GM18858 (cell line): ENCODE results near the gene WNT9B.
"Not testable (repeated sequence)": the region's sequence is repeated elsewhere in the genome, so short reads cannot be mapped to it uniquely, and the experiment has no call there.

ENCODE experiments used
- ATAC-seq: cut with Tn5 transposase; IDR thresholded peaks from one replicate; pipeline ENCODE4 v1.9.1; 2021; ENCODE audit not compliant: unreplicated experiment

Gene WNT9B

DNA sequence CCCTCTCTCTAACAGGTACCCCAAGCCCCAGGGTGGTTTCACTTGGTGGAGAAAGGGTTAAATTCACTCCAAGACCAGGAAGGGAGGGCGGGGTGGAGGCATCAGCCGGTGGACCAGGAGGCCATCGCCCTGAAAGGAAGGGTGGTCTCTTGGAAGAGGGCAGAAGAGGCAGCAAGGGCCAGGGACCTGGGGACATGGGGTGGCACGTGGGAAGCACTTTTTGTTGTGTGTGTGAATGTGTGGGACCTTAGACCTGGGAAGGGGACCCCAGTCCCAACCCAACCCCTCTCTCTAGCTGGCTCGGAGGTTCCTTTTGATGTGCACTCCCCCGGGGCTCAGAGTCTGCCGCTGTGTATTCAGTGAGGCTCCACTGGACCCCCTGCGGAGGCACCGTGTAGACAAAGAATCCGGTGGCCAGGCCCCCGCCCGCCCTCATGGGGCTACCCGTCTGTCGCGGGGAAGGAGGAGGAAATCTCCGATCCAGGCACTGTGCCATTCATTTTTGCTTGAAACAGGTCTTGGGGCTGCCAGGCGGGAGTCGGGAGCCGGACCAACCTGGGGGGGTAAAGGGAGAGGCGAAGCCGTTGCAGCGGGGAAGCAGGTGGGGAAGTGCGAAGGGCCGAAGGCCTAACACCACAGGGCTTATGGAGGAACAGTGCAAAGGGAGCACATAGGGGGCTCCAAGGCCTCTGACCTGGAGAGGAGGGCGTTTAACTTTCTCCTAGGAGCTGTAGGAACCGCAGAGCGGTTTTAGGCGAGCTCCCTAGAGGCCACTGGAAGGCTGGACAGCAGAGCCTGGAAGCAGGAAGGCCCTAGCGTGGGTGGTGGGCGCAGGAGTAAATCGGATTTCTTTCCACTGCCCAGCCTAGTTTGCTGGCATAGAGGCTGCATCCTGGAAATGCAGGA is 29.6 kb upstream of the WNT9B start:
- no peak for ATAC-seq

DNA sequence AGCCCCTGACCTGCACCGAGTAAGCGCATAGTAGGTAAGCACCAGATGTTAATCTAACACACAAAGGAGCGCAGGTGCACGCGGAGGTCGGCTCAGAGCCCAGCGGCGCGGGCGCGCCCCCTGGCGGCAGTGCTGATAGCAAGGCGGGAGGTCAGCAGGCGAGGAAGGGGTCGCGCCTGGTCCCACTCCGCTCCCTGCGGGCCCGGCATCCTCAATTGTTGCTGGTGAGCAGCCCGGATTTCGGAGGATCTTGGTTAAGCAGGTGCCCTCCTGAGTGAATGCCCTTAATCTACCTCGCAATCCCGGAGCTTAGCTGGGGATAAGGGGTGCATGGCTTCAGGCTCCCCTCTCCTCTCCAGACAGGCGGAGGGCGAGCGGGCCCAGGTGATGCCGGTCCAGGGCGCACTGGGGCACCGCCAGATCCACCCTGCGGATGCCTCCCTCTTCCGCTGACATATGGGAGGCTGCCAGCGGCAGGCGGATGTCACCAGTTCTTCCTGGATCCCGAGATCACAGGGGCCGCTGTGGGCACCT is 28.9 kb upstream of the WNT9B start:
- ATAC-seq, result no peak

DNA sequence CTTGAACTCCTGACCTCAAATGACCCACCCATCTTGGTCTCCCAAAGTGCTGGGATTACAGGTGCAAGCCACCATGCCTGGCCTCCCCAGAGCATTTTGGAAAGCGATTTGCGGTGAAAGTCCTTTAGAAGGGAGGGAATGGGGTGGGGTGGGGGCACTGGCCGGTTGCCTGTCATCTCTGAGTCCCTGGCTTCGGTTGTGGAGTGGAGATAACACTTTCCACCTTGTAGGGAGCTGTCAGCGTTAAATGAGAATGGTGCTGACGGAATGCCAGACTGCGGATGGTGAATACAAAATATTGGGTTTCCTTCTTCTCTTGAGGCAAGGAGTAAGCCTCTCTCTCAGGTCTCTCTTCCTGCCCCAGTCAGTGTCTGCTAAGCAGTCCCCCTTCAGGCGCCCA is 27.7 kb upstream of the WNT9B start:
- ATAC-seq, result no peak

DNA sequence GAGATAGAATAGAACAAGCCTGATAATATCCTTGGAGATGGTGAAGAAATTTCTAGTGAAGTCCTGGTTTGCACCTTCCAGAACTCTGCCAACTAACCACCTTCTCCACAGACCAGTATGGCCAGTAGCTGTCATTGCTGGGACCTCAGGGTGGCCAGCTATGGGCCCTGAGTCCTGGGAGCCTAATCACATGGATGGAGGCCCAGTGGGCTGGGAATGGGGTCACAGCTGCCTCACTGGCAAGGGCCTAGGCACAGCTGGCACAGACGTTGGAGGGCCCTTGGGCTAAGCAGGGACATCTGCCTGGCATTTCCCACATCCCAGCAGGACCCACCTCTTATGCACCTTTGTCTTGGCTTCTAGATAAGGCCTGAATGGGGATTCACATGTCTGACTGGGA is 25.3 kb upstream of the WNT9B start:
- ATAC-seq, result no peak

DNA sequence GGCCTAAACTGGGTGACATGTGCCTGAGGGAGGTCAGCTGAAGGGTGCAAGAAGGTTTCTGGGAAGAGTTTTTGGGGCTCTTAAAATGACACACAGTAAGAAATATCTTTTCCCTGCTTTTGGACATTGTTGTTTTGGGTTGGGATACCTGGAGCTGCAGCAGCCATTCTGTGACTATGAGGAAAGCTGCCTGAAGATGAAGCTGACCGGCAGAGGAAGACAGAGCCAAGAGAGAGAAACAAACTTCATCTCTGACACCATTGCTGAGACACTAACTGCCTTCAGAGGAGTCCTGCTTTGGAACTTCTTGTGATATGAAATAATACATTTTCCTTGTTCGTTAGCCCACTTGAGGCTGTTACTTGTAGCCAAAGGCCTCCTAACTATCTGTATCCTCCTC is 24.1 kb upstream of the WNT9B start:
- no peak for ATAC-seq

DNA sequence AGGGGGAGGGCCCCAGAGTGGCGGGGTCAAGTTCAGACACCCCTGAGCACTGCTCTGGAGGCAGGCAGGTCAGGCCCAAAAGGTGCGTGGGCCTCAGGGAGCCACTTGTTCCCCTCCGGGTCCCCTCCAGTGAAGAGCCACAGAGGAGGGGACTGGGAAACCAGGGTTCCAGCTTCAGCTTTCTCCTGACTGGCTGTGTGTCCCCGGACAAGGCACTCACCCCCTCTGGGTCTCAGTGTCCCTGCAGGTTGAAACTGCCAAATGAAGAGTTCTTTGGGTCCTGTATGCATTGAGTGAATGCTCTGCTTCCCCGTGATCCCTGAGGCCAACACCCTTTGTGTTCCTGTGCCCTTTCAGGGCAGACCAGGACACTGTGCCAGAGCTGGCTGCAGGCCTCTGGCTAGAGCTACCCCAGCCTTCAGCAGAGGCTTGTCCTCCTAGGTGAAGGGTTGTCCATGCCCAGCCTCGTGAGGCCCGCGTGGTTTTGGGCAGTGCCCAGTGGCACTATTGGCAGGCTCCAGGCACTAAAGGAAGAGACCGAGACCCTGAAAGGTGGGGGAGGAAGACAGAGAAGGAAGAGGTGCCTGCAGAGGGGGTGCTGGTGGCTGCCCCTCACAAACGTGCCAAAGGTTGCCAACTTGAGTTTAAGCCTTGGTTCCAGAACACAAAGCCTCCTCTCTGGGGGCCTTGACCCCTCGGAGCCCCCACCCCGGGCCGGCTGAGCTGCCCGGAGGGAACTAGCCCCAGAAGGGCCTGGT is 19.6 kb upstream of the WNT9B start:
- ATAC-seq, result no peak

DNA sequence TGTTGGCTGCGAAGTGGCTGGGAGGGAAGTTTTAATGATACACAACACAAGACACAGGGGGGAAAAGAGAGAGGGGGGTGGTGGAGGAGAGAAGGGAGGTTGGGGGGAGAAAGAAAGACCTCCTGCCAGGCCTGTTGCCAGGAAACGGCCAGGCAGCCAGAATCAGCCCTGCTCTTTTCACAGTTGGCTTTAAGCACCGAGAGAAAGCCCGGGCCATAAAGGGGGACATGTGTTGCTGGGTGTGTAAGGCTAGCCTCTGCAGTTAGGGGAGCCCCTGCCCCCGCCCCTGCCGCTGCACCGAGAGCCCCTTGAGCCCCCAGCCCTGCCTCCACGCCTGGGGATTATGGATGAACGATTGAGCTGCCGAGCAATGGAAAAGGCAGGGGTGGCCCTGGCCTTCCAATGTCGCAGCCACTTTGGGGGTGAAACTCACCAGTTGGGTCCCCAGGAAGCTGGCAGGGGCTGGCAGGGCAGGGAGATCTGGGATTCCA is 19.0 kb upstream of the WNT9B start:
- ATAC-seq, result no peak

DNA sequence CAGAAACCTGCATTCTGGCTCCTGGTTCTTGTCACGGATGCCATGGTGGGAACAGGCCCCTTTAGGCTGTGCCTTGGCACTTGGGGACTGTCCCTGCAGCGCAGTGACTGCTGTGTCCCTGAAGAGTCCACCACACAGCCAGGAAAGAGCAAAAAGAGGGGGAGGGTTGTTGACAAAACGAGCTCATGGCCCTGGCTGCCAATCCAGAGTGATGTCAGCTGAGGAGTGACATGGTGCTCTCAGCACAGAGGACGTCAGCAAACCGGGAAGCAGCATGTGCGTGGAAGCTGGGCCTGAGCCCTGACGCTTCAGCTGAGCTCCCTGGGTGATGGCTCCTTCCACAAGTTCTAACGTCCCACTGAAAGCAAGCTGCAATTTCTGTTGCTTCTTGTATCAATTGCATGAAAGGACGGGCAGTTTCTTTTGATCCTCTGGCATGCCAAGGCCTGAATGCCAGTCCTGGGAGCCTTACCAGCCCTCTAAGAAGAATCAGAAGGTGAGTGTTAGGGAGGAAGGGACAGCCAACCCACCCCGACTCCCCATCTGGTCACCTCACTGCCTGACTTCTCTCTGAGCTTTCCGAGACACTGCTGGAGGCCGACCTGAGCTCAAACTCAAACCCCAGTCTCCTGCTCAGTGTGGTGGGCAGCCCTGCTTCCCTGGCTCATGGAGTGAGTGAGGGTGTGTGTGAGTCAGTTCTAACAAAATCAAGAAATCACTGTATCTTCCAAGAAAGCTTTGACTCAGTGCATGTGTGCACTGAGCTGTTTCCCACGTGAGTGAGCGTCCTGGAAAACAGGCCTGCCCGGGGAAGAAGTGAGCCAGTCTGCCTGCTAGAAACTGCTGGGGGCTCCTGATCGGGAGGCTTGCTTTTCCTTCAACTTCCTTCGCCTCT is 18.2 kb upstream of the WNT9B start:
- ATAC-seq, result no peak

DNA sequence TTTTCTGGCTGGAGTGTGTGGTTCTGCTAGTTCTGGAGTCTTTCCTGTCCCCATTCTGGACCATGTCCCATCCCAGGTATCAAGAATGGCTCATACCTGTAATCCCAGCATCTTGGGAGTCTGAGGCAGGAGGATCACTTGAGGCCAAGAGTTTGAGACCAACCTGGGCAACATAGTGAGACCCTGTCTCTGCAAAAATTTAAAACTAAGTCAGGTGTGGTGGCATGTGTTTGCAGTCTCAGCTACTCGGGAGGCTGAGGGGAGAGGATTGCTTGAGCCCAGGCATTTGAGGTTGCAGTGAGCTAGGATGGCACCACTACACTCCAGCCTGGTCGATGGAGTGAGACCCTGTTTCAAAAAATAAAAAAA is 17.6 kb upstream of the WNT9B start:
- no peak for ATAC-seq

DNA sequence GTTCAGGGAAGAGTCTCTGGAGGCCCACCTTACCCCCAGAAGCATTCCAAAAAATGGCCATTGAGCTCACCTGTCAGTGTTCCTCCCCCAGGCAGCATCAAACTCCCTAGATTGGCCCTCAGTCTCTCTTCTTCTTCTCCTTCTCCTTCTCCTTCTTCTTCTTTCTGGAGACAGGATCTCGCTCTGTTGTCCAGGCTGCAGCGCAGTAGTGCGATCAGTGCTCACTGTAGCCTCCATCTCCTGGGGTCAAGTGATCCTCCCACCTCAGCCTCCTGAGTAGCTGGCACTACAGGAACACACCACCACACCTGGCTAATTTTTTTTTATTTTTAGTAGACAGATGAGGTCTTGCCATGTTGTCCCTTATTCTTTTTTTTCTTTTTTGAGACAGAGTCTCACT is 16.5 kb upstream of the WNT9B start:
- ATAC-seq, result no peak

DNA sequence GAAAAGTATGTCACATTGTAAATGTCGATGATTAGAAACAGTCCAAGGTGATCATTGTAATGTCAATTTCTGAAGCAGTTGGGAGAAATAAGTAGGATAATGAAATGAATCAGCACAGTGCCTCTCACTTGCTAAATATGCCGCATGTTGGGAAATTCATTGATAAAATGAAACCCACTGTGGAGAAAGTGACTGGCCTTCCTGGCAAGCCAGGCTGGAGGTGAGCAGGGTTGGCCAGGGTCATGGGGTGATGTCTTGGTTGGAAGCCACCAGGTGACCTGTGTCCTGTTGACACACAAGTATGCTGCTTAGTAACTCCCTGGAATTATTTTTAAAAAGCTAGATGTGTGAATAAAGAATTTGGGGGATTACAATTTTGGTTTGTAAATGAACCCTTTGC is 14.9 kb upstream of the WNT9B start:
- ATAC-seq, result no peak

DNA sequence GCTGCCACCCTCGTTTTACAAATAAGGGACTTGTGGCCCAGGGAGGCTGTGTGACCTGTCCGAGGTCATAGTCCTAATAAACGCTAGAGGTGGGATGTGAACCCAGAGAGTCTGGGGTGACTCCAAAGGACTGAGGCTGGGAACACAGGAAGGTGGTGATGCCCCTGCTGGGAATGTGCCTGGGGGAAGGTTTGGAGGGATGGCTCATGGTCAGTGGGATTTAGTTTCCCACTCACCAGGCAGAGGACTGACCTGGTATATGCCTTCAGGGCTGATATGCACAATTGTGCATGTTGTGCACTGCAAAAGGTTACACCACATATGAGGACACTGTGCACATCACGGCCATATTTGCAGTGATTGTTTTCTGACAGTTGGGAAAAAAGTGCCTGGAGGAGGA is 13.9 kb upstream of the WNT9B start:
- no peak for ATAC-seq

DNA sequence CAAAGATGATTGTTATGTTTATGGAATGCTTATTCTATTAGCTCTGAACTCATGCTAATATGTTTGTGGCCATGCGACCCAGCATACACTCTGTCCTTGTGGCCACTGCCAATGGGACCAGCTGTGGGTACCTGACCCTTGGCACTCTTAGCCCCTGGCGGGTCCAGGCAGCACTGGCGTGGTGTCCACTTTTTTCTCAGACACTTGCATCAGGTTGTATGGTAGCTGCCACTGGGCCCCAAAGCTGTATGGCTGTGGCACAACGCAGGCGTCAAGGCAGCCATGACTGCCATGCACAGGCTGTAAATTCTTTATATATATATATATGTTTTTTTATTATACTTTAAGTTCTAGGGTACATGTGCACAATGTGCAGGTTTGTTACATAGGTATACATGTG is 12.2 kb upstream of the WNT9B start:
- ATAC-seq, result no peak

DNA sequence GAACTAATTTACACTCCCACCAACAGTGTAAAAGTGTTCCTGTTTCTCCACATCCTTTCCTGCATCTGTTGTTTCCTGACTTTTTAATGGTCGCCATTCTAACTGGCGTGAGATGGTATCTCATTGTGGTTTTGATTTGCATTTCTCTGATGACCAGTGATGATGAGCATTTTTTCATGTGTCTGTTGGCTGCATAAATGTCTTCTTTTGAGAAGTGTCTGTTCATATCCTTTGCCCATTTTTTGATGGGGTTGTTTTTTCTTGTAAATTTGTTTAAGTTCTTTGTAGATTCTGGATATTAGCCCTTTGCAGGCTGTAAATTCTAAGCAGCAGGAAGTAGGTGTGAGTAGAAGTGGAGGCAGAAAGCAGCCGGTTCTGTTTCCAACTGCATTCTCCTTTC is 10.8 kb upstream of the WNT9B start:
- not testable (repeated sequence) for ATAC-seq

DNA sequence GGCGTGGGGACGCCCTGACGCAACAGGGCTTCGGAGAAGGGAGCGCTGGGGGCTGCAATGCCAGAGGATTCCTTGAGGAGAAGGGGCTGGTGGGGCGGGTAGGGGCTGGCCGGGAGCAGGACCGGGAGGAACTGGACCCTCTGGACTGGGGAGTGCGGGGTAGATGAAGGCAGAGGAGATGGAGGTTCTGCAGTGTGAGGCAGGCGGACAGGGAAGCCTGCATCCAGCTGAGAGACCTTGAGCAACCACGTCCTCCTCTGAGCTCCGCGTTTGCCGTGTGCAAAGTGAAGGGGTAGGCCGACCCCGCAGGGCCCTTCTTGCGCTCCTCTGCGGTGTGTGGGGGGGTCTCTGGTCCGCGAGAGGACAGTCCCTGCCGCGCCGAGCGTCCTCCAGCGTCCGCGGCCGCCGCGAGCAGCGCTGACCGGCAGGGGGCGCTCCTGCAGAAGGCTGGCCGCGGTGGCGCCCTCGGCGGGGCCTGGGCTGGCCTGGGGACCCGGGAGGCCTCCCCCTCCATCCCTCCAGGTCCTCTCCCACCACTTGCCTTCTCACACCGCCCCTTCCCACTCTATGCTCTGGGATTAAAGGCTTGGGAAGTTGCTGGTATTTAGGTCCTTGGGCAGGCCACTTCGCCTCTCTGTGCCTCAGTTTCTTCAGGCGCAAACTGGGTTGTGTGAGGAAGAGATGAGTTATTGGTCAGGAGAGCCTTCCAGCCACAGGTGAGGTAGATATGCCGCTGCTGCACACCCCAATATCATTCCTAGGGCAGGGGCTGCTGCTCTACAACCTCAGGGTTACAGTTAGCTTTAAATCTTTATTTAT is 9.6 kb upstream of the WNT9B start:
- ATAC-seq, result no peak

DNA sequence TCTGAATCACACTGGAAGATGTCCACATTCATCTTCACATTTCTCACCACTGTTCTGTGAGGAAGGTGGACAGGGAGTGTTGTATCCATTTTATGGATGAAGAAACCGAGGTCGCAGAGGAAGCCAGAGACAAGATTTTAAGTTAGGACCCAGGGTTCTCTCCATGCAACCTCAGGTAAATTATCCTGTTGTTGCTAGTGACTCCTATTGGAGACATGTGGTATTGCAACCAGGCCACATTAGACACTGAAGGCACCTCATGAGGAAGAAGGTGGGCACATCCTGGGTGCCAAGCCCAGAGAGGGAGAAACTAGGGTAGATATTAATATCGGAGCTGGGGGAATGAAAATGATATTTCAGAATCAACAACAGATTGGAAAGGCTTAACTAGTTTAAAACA is 8.5 kb upstream of the WNT9B start:
- no peak for ATAC-seq

DNA sequence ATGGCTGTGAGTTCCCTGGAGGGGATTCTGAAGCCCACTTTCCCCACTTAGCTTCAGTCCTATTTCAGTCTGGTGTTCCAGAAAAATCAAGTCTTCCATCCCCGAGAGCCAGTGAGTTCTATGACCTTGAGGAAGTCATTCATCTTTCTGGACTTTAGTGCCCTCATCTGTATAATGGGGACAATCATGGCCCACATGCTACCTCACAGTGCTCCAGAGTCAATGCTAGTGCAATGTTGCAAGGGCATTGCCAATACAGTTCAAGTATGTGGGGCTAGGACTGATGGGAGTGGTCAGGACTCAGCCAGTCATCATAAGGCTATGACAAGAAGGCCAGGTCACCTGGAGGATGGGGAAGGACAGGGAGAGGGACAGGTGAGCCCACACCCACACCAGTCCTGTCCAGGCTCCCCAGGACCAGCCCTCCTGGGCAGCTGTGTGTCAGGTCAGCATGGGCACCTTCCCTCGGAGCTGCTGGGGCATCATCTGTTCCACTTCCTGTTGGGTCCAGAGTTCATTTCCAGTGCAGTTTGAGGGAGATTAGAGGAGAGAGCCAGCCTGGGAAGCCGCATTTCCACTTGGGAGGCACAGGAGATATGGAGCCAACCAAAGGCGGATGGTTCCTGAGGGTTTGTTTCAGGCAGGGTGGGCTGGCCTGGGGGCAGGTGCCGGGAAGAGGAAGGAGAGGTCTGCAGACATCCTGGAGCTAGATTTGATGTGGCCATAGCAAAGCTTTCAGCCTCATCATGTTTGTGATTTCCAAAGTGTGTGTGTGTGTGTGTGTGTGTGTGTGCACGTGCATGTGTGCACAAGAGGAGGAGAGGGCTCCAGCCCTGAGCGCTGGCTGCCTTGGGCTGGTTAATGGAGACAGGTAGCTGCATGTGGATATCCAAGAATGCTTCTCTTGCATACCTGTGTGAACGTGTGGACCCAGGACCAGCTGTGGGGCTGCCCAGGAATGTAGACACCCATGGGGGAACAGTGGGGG is 3.9 kb upstream of the WNT9B start:
- no peak for ATAC-seq

DNA sequence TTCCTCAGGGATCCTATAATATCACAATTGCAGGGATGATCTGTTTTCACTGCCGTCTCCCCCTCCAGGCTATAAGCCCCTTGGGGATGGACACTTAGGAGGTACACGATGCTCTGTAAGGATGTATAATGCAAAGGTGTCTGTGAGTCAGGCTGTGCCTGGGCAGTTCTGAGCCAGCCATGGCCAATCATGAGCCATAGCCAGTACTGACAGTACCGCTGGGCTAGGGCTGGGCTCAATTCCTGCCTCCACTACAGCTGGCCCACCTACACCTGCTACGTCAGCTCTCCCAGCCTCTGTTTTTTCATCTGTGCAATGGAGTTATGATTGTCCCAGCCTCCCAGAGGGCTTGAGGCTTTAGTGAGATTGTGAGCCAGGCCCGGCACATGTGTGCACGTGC is 2.8 kb upstream of the WNT9B start:
- no peak for ATAC-seq

DNA sequence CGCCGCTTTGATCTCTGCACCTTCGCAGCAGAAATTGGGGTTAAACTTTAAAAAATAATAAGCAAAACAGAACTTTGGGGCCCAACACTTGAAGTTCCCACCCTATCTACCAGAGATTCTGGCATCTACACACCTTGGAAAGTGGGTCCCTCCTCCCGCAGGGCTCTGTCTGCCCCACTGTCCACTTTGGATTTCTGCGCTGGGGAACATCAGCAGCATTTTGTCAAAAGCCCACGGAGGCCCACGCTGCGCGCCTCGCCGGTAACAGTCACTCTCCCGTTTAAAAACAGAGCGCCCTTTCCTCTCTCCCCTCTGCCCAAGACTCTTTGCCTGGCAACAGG is 725 bp upstream of the WNT9B start:
- no peak for ATAC-seq
